ENCODE data around the gene LSAMP.

- TF ChIP-seq EZH2 (IDR thresholded peaks at IDR 0.05; ENCODE audit: borderline replicate concordance, low read depth, low read length, poor library complexity, severe bottlenecking) = no peak
- TF ChIP-seq CTCF (conservative IDR thresholded peaks at IDR 0.05; ENCODE audit: low read depth, low read length) = no peak
These were observed 406.2 kb downstream of the LSAMP start for GRCh38 chr3:116038968-116039650.

All from A673 (cell line).